NCI-H2227 treated with DMSO at 0.1 percent for 48 hours (cell line): Measurements from ENCODE around the gene TTLL11.
"Not testable (repeated sequence)": the region's sequence is repeated elsewhere in the genome, so short reads cannot be mapped to it uniquely, and the experiment has no call there.

Source experiments
- DNase-seq: peaks from one replicate; lab custom pipeline; 2025; lab: John Stamatoyannopoulos, UW

Gene TTLL11

DNA sequence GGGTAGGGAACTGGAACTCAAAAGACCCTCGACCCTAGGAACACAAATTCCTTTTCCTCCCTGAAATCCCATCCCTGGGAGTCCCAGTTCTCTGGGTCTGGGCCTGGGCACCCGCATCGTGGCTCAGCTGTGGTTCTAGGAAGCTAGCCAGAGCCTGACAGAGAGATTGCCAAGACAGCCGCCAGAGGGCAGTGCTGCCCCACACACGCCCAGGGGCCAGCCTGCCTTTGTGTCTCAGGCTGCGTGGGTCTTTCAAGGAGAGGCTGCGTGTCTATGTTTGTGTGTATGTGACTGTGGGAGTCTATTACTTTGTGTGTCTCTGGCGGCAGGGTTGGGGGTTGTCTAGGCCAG is 32.0 kb upstream of the TTLL11 start:
- DNase-seq = peak; percentile 50

- no peak for DNase-seq
Measured at GRCh38 chr9:122124528-122124927, 31.4 kb upstream of the TTLL11 start.

DNA sequence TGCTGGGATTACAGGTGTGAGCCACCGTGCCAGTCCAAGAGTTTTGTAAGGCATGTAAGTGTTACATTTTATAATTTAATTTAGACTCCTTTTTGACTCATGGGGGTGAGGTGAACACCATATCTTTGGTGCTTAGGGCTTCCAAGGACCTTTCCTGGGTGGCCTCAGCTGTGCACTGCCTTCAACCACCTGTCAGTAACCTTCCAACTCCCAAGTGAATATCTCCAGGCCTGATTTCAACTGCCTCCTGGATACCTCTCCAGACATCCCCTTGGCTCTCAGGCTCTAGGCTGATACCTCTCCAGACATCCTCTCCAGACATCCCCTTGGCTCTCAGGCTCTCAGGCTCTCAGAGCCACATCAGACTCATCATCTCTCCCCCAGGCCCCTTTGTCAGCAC is 30.9 kb upstream of the TTLL11 start:
- no peak for DNase-seq

GRCh38 chr9:122122903-122123632 is 30.0 kb upstream of the TTLL11 start:
- no peak for DNase-seq

- DNase-seq = no peak
Measured at GRCh38 chr9:122122468-122122867, 29.4 kb upstream of the TTLL11 start.

- no peak for DNase-seq
Measured at GRCh38 chr9:122121931-122122330, 28.8 kb upstream of the TTLL11 start.

DNA sequence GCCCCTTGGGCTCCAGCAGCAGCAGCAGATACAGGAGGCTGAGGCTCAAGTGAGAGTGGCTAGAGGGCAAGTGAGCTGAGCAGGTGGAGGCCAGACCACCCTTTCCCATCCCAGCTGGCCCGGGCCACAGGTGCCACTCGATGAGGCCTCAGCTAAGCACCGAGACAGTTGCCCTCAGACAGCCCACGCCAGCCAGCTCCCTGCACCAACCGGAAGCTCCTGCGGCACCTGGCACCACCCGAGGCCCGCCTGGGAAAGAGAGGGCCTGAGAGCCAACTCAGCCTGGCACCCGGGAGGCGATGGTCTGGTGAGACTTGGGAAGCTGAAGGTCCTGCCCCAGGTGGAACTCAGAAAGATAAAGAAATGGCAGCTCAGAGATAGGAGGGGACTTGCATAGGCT is 28.3 kb upstream of the TTLL11 start:
- no peak for DNase-seq

- DNase-seq = no peak
Measured at GRCh38 chr9:122120316-122121071, 27.4 kb upstream of the TTLL11 start.

- DNase-seq = no peak
Measured at GRCh38 chr9:122119721-122120120, 26.6 kb upstream of the TTLL11 start.

GRCh38 chr9:122119166-122119521 is 26.0 kb upstream of the TTLL11 start:
- DNase-seq = no peak

- no peak for DNase-seq
Measured at GRCh38 chr9:122118343-122119165, 25.4 kb upstream of the TTLL11 start.

DNA sequence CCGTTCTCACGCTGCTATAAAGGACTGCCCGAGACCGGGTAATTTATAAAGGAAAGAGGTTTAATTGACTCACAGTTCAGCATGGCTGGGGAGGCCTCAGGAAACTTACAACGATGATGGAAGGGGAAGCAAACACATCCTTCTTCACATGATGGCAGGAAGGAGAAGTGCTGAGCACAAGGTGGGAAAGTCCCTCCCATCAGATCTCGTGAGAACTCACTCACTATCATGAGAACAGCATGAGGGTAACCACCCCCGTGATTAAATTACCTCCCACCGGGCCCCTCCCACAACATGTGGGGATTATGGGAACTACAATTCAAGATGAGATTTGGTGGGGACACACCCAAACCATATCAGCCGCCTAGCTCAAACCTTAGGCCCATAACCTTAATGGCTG is 24.1 kb upstream of the TTLL11 start:
- not testable (repeated sequence) for DNase-seq

DNA sequence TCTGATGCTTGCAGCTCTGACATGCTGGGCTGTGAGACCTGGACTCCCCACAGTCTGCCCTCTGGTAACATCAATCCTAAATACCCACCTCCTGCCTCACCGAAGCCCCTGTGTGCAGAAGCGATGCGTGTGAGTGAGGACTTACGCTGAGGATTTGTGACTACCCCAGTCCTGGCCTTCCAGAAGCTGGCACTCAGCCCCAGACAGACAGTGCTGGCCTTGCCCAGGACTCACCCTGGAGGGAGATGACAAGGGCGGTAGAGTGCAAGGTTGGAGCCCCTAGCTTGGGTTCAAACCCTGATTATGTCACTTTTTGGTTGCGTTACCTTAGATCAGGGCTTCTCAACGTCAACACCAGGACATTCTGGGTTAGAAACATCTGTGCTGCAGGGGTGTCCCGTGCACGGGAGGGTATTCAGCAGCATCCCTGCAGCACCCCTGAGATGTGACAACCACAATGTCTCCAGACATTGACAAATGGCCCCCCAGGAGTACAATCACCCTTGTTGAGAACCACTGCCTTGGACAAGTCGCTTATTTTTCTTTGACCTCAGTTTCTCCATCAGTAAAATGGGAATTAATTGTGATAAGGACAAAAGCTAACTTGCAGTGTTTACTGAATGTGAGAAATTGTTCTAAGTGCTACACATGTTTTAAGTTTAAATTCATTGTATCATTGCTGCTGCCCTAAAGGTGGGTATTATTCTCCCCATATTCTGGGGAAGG is 23.5 kb upstream of the TTLL11 start:
- no peak for DNase-seq

GRCh38 chr9:122116040-122116439 is 22.9 kb upstream of the TTLL11 start:
- no peak for DNase-seq

GRCh38 chr9:122115176-122116035 is 22.3 kb upstream of the TTLL11 start:
- DNase-seq = no peak

DNA sequence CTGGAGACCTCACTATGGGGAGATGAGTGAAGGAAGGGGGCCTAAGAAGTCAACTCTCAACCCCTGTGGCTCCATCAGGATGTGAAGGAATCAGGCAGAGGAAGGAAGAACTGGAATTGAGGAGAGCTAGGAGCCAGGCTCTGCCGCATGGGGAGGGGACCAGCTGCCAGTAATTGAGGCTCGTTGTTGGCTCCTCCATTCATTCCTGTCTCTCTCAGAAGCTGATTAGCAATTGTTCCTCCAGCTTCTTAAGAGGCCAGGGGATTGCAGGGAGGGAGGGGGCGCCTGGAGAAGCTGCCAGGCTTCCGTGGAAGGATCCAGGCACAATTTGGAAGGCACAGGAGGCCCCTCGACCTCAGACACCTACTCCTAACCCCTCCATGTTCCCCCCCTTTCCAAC is 20.5 kb upstream of the TTLL11 start:
- DNase-seq = no peak

DNA sequence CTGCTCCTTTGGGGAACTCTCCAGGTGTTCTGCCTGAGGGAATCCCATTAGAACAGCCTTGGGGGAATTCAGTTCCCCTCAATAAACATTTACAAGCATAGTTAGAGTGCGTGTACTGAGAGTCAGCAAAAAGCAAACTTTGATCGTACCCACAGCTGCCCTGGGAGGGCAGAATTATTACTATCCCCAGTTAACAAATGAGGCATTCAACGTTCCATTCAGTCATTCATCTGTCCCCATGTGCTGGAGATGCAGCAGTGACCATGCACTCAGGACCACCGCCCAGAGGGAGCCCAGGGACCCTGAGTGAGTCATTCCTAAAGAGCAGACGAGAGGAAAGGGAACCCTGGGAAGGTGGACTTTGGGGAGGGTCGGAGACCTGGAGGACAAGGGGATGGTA is 19.1 kb upstream of the TTLL11 start:
- DNase-seq = no peak

- DNase-seq = no peak
Measured at GRCh38 chr9:122111413-122112085, 18.4 kb upstream of the TTLL11 start.

DNA sequence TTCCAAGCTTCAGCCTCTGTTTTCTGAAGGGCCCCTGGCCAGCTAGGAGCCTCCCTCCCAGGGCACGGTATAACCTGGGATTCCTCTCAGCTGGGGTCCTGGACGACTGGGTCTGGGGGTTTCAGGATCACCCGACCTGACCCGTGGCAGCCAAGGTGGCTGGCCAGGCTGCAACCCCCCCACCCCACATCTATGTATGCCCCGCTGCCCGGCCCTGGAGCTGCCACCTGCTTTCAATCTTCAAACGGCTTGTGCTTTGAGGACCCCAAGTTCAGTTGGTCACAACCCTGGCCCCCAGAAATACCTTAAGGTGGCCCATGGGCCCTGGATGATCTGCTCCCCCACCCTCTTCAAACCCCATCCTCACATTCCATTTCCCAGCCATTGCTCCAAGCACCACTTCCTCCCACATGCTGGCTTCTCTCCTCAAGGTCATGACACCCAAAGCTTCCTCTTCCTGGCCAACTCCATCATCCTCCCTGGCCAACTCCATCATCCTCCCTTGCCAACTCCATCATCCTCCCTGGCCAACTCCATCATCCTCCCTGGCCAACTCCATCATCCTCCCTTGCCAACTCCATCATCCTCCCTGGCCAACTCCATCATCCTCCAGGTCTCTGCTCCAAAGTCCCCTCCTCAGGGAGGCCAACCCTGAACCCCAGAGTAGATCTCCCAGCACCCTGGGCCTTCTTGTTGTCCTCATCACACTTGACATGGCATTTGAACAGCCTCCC is 17.2 kb upstream of the TTLL11 start:
- no peak for DNase-seq
